ENCODE data around the gene CECR2. TPM values are rescaled to one million over a fixed set of nuclear protein-coding genes. Genes with fewer than 3 reads are reported as not detected.

Gene CECR2
- total RNA-seq, 2 experiments from 2014 or later, result not detected

GRCh38 chr22:17566776-17567175 lies 197.5 kb downstream of the CECR2 start:
- DNase-seq (no peak), ATAC-seq (ENCODE audit: poor library complexity) (no peak)
- no peak for TF ChIP-seq CTCF (IDR thresholded peaks at IDR 0.05)
- Mint-ChIP-seq H3K4me1 (ENCODE audit: low read depth) (no peaks in the 10 kb centered on the region), H3K27ac (no peak overlapping the region), H3K27me3 (peaks cover 7% of the 10 kb centered on the region), H3K36me3 (ENCODE audit: low read depth) (no peaks in the 10 kb centered on the region), H3K9me3 (no peaks in the 10 kb centered on the region), H3K4me3 (no peak overlapping the region)
- CTCF ChIA-PET, result no interaction called here
- POLR2A ChIA-PET, result no interaction called here
- H3K4me1 ChIP-seq (ENCODE audit: insufficient read depth, low read length), result no peaks in the 10 kb centered on the region
- no peak overlapping the region for H3K4me3 ChIP-seq (ENCODE audit: low read length)
- H3K27me3 ChIP-seq (ENCODE audit: control insufficient read depth in 1 of 2, insufficient read depth in 2 of 2, low read length in 2 of 2), result peaks cover 2 to 4% of the 10 kb centered on the region in 2 experiments
- intact Hi-C loops (cut with DNase I, micrococcal nuclease), result no loop called here
- no peaks in the 10 kb centered on the region for H3K36me3 ChIP-seq (ENCODE audit: insufficient read depth, low read length)
- no peaks in the 10 kb centered on the region for H3K9me3 ChIP-seq (ENCODE audit: control insufficient read depth in 1 of 2, insufficient read depth in 1 of 2, low read length in 2 of 2)
- no peak overlapping the region for H3K27ac ChIP-seq (ENCODE audit: low read depth in 1 of 2, low read length in 2 of 2)

GRCh38 chr22:17569971-17570511 lies 200.8 kb downstream of the CECR2 start:
- DNase-seq, result no peak

GRCh38 chr22:17570851-17571631 lies 201.8 kb downstream of the CECR2 start:
- H3K36me3 ChIP-seq (ENCODE audit: insufficient read depth, low read length), result no peaks in the 10 kb centered on the region
- TF ChIP-seq CTCF (IDR thresholded peaks at IDR 0.05), result no peak
- Mint-ChIP-seq H3K4me1 (ENCODE audit: low read depth) (no peaks in the 10 kb centered on the region), H3K4me3 (no peak overlapping the region), H3K9me3 (no peaks in the 10 kb centered on the region), H3K27ac (no peak overlapping the region), H3K36me3 (ENCODE audit: low read depth) (no peaks in the 10 kb centered on the region), H3K27me3 (peaks cover 7% of the 10 kb centered on the region)
- no peak overlapping the region for H3K4me3 ChIP-seq (ENCODE audit: low read length)
- H3K9me3 ChIP-seq (ENCODE audit: control insufficient read depth in 1 of 2, insufficient read depth in 1 of 2, low read length in 2 of 2), result no peaks in the 10 kb centered on the region
- DNase-seq (no peak), ATAC-seq (ENCODE audit: poor library complexity) (no peak)
- H3K27me3 ChIP-seq (ENCODE audit: control insufficient read depth in 1 of 2, insufficient read depth in 2 of 2, low read length in 2 of 2), result peaks cover 0 to 2% of the 10 kb centered on the region in 2 experiments
- intact Hi-C loops (cut with DNase I, micrococcal nuclease), result no loop called here
- CTCF ChIA-PET, result no interaction called here
- no peaks in the 10 kb centered on the region for H3K4me1 ChIP-seq (ENCODE audit: insufficient read depth, low read length)
- no peak overlapping the region for H3K27ac ChIP-seq (ENCODE audit: low read depth in 1 of 2, low read length in 2 of 2)
- POLR2A ChIA-PET, result no interaction called here

More at GRCh38 chr22:17569971-17570511, 200.8 kb downstream of the CECR2 start:
- no peak for ATAC-seq (ENCODE audit: poor library complexity)
- Histone ChIP-seq H3K9me3 (ENCODE audit: control insufficient read depth in 1 of 2, insufficient read depth in 1 of 2, low read length in 2 of 2) (no peaks in the 10 kb centered on the region), H3K4me1 (ENCODE audit: insufficient read depth, low read length) (no peaks in the 10 kb centered on the region), H3K36me3 (ENCODE audit: insufficient read depth, low read length) (no peaks in the 10 kb centered on the region), H3K4me3 (ENCODE audit: low read length) (no peak overlapping the region), H3K27ac (ENCODE audit: low read depth in 1 of 2, low read length in 2 of 2) (no peak overlapping the region), H3K27me3 (ENCODE audit: control insufficient read depth in 1 of 2, insufficient read depth in 2 of 2, low read length in 2 of 2) (peaks cover 0 to 2% of the 10 kb centered on the region in 2 experiments)
- H3K4me1 Mint-ChIP-seq (ENCODE audit: low read depth), result no peaks in the 10 kb centered on the region
- ChIA-PET CTCF (no interaction called here), POLR2A (no interaction called here)
- no peaks in the 10 kb centered on the region for H3K9me3 Mint-ChIP-seq
- no peak overlapping the region for H3K4me3 Mint-ChIP-seq
- H3K27me3 Mint-ChIP-seq, result peaks cover 7% of the 10 kb centered on the region
- no peak overlapping the region for H3K27ac Mint-ChIP-seq
- intact Hi-C loops (cut with DNase I, micrococcal nuclease), result no loop called here
- H3K36me3 Mint-ChIP-seq (ENCODE audit: low read depth), result no peaks in the 10 kb centered on the region
- TF ChIP-seq CTCF (IDR thresholded peaks at IDR 0.05), result no peak

Measured in CD4-positive, alpha-beta T cell (primary cell).